NCI-H524 (cell line): Measurements from ENCODE around the gene CCT3.
"Not testable (repeated sequence)": the region's sequence is repeated elsewhere in the genome, so short reads cannot be mapped to it uniquely, and the experiment has no call there.

Source experiments
- DNase-seq, 2 experiments: peaks; one replicate each; lab custom pipeline; 2025; lab: John Stamatoyannopoulos, UW

Gene CCT3

GRCh38 chr1:156338180-156338976 lies at the start of gene CCT3, which contains the start of gene TSACC:
TSS of gene CCT3 (minus strand) at chr1:156338292. CDS start at chr1:156338184, 108 bp downstream.
TSS of gene TSACC (plus strand) at chr1:156338526. CDS start at chr1:156339758, 1,232 bp downstream.
- DNase-seq, result peak; percentile 97 to 99

DNA sequence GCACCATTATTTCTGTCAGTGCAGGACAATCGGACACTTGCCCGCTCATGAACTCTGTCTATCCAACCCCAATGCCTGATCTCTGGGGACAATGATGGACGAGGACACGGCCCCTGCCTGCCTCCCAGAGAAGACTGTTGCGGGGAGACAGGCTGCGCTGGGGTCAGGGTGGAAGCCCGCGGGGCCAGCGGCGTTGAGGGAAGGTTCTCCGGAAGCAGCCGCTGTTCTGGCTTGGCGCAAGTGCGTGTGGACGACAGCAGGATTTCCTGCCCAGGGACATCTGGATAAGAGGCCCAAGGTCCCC lies 49.7 kb upstream of the CCT3 start:
- DNase-seq, result no peak

- DNase-seq, result no peak
Observed at GRCh38 chr1:156386949-156387869, 49.1 kb upstream of the CCT3 start.

DNA sequence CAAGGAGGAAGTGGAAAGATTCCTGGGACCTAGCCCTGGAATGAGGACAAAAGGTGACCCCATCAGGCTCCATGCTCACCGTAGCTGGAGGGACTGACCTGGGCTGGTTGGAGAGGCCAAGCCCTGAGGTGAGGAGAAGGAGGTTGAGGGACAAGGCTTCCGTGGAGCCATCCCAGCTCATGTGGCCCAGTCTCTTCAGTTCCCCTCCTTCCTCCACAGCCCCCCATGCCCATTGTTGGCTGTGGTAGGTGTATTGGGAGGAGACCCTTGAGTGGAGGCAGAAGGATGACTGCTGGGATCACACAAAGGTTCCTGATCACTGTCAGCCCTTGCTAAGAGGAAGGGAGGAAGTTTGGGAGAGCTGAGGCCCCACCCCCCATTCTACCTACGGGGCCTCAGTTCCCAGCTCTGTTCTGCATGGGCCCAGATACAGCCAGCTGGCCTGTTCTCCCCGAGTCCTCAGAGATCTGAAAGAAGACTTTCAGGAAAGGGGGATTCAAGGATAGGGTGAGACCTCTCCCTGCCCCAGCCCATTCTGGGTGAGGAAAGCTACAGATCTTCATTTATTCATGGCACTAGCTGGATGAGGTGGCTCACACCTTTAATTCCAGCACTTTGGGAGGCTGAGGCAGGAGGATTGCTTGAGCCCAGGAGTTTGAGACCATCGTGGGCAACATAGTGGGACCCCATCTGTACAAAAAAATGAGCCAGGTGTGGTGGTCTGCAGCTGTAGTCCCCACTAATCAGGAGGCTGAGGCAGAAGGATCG lies 48.2 kb upstream of the CCT3 start:
- DNase-seq, result no peak

GRCh38 chr1:156385534-156386031 lies 47.5 kb upstream of the CCT3 start:
- DNase-seq, result peak; percentile 15 to 57

GRCh38 chr1:156384658-156385057 lies 46.6 kb upstream of the CCT3 start:
- DNase-seq, result no peak

DNA sequence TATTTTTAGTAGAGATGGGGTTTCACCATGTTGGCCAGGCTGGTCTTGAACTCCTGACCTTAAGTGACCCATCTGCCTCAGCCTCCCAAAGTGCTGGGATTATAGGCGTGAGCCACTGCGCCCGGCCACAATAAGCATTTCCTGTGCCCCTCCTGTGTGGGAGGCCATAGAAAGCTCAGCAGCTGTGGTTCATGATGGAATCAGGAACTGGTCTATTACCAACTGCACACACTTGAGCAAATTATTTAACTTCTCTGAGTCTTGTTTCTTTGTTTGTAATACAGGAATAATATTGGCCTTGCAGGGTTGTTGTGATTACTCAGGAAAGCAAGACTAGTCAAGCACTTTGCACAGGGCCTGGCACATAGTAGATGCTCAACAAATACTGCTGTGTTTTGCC lies 45.9 kb upstream of the CCT3 start:
- DNase-seq, result no peak

GRCh38 chr1:156383023-156383422 lies 44.9 kb upstream of the CCT3 start:
- DNase-seq, result peak; percentile 56 to 81

DNA sequence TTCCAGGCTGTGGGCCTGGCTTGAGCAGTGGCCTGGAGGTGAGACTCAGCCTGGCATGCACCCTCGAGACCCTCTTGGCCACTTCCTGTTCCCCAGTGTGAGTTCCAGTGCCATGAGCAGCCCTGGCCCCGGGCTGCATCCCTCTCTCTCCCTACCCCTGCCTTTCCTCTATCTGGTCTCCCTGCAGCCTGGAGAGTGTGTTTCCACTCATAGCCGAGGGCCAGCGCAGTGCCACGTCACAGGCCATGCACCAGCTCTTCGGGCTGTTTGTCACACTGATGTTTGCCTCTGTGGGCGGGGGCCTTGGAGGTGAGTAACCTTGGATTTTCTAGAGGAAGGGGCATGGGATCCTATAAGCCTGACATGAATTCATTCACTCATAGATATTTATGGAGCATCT lies 44.5 kb upstream of the CCT3 start:
- no peak for DNase-seq

DNA sequence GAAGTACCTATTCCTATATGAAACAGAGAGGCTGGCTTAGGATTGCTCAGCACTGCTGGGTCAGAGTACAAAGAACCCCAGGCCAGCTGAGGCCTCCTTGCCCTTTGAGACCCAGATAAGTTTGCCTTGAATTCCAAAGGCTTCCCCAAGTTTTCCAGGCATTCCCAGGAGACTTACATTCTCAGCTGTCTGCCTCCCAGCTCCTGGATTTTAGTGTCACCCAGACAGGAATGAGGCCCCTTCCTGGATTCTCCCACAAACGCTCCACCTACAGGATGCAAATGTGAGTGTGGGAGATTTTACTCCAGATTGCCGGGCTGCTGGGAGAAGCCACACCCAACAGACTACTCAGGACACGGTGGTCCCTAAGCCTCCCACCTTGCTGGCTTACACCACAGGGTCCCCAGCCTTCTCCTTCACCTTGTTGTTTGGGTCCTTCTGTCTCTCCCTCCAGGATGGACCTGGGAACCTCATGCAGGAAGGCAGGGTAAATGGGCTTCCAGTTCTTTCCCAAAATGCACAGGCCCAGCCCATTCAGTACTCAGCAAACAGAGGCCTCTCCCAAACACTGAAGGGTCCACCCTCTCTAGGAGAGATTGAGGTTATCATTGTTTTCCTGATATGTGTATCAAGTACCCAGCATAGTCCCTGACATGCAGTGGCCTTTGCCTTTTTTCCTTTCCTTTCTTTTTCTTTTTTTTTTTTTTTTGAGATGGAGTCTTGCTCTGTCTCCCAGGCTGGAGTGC lies 41.5 kb upstream of the CCT3 start:
- DNase-seq, result peak; percentile 8 to 41

- DNase-seq, result no peak
Observed at GRCh38 chr1:156378557-156378956, 40.5 kb upstream of the CCT3 start.

DNA sequence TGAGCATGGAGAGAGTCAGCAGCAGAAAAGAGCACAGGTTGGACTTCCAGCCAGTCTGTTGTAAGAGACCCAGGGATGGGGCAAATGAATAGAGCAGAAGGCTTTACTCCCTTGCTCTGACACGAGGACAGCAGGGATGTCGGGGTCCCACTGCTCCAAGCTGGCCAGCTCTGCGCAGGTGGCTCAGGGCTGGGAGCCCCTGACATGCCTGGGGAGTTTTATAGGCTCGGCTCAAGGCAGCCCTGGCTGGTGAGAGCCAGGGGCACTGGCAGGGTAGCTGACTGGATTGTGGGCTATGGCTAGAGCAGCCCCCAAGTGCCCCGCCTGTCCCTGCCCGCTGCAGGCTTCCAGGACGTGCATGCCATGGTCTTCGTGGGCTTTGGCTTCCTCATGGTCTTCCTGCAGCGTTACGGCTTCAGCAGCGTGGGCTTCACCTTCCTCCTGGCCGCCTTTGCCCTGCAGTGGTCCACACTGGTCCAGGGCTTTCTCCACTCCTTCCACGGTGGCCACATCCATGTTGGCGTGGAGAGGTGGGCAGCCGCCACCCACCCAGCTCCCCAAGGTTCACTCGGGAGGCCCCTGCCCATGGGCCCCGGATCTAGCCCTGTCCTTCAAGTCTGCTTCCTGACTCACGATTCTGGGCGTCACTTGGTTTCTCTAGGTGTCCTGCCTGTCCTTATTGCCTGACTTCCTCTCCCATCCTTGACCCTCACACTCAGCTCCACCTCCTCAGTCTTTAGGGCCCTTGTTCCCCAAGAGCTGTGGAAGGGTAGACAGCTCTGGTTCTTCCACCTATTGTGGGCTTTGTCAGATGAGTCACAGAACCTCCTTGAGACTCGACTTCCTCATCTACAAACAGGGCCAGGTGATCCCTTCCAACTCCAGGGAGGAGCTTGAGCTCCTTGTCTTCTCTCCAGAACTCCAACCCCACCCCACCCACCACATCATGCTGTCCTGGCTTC lies 39.1 kb upstream of the CCT3 start:
- no peak for DNase-seq

- no peak for DNase-seq
Observed at GRCh38 chr1:156376146-156376545, 38.1 kb upstream of the CCT3 start.

- no peak for DNase-seq
Observed at GRCh38 chr1:156373546-156373945, 35.5 kb upstream of the CCT3 start.

DNA sequence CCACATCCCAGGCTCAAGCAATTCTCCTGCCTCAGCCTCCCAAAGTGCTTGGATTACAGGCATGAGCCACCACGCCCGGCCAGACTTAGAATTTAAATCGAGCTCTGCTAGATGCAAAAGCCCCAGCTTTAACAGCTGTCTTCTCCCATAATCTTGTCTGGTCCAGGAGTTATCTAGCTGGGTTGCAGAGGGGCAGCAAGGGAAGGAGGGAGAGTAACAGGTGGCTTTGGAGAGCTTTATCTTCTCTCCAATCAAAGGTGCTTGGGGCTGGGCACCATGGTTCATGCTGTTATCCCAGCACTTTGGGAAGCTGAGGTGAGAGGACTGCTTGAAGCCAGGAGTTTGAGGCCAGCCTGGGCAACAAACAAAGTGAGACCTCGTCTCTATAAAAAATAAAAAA lies 34.8 kb upstream of the CCT3 start:
- peak; percentile 58 to 78 for DNase-seq

GRCh38 chr1:156372265-156372586 lies 34.1 kb upstream of the CCT3 start:
- DNase-seq, result no peak

DNA sequence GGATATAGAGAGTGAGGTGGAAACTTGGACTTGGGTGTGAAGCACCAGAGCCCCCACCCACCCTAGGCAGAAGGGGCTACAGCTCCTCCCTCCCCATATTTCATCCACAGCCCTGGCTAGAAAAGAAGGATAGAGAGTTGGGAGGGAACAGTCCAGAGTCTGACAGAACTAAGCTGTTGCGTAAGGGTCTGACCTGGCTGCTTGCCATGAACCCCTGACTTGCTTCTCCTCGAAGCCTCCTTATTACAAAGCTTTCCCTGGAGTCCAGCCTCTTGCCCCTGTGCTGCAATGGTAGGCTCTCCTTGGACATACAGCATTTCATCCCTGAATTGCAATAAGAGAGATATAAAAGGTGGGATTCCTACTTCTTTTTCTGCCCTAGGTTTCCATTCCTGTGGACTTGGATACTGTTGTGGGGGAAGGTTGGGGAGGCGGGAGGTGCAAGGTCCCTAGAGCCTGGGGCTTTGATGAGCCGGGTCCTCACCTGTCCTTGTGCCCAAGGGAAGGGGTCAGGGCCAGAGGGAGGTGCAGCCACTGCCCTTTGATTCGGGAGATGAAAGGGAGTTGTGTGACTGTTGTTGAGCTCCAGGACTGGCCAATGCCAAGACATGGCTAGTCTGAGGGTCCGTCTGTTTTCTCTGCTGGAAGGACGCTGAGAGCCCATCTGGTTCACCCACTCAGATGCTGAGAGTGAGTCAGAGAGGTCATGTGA lies 33.6 kb upstream of the CCT3 start:
- DNase-seq, result peak in 1 of 2 experiments; percentile 25

DNA sequence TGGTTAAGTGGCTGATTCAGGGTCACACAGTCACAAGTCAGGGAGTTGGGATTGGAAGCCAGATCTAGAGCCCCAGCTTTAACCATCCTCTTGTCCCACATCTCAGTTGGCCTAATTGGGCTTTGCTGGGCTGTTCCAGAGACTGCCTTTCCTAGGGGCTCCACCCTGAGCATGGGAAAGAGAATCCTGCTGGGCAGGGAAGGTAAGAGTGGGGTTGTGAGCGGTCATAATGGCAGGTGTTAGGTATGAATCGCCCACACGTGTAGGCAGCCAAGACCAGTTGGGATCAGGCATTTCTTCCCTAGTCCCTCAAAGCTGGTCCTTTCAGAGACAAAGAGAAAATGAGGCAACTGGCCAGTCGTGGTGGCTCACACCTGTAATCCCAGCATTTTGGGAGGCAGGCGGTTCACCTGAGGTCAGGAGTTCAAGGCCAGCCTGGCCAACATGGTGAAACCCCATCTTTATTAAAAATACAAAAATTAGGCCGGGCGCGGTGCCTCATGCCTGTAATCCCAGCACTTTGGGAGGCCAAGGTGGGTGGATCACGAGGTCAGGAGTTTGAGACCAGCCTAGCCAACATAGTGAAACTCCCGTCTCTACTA lies 31.7 kb upstream of the CCT3 start:
- DNase-seq, result not testable (repeated sequence)
